ENCODE measurements around the gene TMEM82. TPM values are rescaled to one million over a fixed set of nuclear protein-coding genes. Genes with fewer than 3 reads are reported as not detected.
A peak's percentile ranks its signal among the peaks of the same experiment; 100 is the strongest.

TMEM82 gene
- polyA plus RNA-seq, 2 donors: not detected

DNA sequence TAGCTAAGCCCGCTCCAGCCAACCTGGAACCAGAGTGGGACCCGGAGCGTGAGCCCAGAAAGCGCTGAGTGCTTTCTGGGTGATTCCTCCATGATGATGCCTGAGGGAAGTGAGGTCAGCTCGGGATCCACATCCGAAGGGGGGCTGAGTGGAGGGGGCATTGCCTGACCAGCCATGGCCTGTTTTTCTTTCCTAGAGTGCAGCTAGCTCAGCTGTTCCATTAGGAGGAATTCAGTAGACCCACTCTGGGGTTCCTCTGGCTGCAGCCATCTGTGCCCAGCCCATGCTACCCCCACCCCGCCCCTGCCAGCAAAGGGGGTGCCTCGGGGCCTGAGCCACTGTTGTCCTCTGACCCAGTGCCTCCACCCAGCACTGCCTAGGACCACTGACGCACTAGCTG, 15.8 kb upstream of the TMEM82 start:
- Histone ChIP-seq H3K9me3 (ENCODE audit: control insufficient read depth in 2 of 2, insufficient read depth in 1 of 2, low read depth in 1 of 2, low read length in 1 of 2) (no peaks in the 10 kb centered on the region), H3K4me3 (ENCODE audit: low read depth in 1 of 2, low read length in 2 of 2) (no peak overlapping the region), H3K4me1 (ENCODE audit: control insufficient read depth in 2 of 2, insufficient read depth in 2 of 2, low read length in 1 of 2) (no peaks in the 10 kb centered on the region), H3K27ac (ENCODE audit: low read depth in 2 of 2, low read length in 1 of 2) (no peak overlapping the region), H3K27me3 (ENCODE audit: control insufficient read depth in 1 of 2, insufficient read depth in 2 of 2, low read length in 2 of 2) (no peaks in the 10 kb centered on the region), H3K36me3 (ENCODE audit: control insufficient read depth in 2 of 2, insufficient read depth in 2 of 2, low read length in 1 of 2) (peaks cover 22 to 66% of the 10 kb centered on the region in 2 donors)
- 90 to 93% methylated on average over 9 of the region's 9 CpGs for WGBS, 2 donors

DNA sequence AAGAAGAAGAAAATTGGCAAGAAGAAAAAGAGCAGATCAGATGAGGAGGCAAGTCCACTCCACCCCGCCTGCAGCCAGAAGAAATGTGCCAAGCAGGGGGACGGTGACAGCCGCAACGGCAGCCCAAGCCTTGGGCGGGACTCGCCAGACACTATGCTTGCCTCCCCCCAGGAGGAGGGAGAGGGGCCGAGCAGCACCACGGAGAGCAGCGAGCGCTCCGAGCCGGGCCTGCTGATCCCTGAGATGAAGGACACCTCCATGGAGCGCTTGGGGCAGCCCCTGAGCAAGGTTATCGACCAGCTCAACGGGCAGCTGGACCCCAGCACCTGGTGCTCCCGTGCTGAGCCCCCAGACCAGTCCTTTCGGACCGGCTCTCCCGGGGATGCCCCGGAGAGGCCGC, 15.3 kb upstream of the TMEM82 start:
- 89% methylated on average over 20 to 21 of the region's 21 CpGs for WGBS, 2 donors
- peaks cover 26 to 70% of the 10 kb centered on the region in 2 donors for H3K36me3 ChIP-seq (ENCODE audit: control insufficient read depth in 2 of 2, insufficient read depth in 2 of 2, low read length in 1 of 2)
- no peak overlapping the region for H3K27ac ChIP-seq (ENCODE audit: low read depth in 2 of 2, low read length in 1 of 2)
- no peaks in the 10 kb centered on the region for H3K4me1 ChIP-seq (ENCODE audit: control insufficient read depth in 2 of 2, insufficient read depth in 2 of 2, low read length in 1 of 2)
- no peak overlapping the region for H3K4me3 ChIP-seq (ENCODE audit: low read depth in 1 of 2, low read length in 2 of 2)
- no peaks in the 10 kb centered on the region for H3K27me3 ChIP-seq (ENCODE audit: control insufficient read depth in 1 of 2, insufficient read depth in 2 of 2, low read length in 2 of 2)
- no peaks in the 10 kb centered on the region for H3K9me3 ChIP-seq (ENCODE audit: control insufficient read depth in 2 of 2, insufficient read depth in 1 of 2, low read depth in 1 of 2, low read length in 1 of 2)

DNA sequence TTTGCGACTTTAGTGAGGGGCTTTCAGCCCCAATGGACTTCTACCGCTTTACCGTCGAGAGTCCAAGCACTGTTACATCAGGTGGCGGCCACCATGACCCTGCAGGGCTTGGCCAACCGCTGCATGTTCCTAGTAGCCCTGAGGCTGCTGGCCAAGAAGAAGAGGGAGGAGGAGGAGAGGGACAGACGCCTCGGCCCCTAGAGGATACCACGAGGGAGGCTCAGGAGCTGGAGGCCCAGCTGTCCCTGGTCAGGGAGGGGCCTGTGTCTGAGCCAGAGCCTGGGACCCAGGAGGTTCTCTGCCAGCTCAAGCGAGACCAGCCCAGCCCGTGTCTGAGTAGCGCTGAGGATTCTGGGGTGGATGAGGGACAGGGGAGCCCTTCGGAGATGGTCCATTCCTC, 14.9 kb upstream of the TMEM82 start:
- Histone ChIP-seq H3K4me1 (ENCODE audit: control insufficient read depth in 2 of 2, insufficient read depth in 2 of 2, low read length in 1 of 2) (no peaks in the 10 kb centered on the region), H3K27ac (ENCODE audit: low read depth in 2 of 2, low read length in 1 of 2) (no peak overlapping the region), H3K36me3 (ENCODE audit: control insufficient read depth in 2 of 2, insufficient read depth in 2 of 2, low read length in 1 of 2) (peaks cover 28 to 74% of the 10 kb centered on the region in 2 donors), H3K9me3 (ENCODE audit: control insufficient read depth in 2 of 2, insufficient read depth in 1 of 2, low read depth in 1 of 2, low read length in 1 of 2) (no peaks in the 10 kb centered on the region), H3K4me3 (ENCODE audit: low read depth in 1 of 2, low read length in 2 of 2) (no peak overlapping the region), H3K27me3 (ENCODE audit: control insufficient read depth in 1 of 2, insufficient read depth in 2 of 2, low read length in 2 of 2) (no peaks in the 10 kb centered on the region)
- 86 to 88% methylated on average over 13 of the region's 13 CpGs for WGBS, 2 donors

DNA sequence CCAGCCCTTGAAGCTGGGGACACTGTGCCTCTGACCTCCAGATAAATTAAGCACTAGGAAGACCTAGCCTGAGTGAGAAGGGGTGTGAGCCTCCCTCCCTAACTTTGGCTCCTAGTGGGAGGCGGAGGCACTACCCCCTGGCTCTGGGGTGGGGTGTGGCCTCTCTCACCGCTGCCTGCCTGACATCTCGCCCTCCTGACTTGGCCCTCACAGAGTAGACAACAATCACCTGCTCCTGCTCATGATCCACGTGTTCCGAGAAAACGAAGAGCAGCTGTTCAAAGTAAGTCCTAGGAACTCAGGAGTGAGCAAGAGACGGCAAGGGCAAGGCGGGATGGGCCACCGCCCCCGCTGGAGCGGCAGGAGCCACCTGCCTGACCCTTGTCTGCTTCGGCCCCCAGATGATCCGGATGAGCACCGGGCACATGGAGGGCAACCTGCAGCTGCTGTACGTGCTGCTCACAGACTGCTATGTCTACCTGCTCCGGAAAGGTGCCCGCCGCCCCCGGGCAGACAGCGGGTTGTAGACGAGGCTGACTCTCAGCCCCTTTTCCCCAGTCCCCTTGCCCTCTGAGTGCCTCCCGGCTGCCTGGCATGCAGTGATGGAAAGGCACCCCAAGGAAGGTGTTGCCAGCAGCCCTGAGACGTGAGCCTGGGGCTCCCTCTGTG, 14.3 kb upstream of the TMEM82 start:
- no peak overlapping the region for H3K27ac ChIP-seq (ENCODE audit: low read depth in 2 of 2, low read length in 1 of 2)
- no peaks in the 10 kb centered on the region for H3K9me3 ChIP-seq (ENCODE audit: control insufficient read depth in 2 of 2, insufficient read depth in 1 of 2, low read depth in 1 of 2, low read length in 1 of 2)
- peaks cover 28 to 79% of the 10 kb centered on the region in 2 donors for H3K36me3 ChIP-seq (ENCODE audit: control insufficient read depth in 2 of 2, insufficient read depth in 2 of 2, low read length in 1 of 2)
- 91% methylated on average over 23 of the region's 23 CpGs for WGBS, 2 donors
- peaks cover 0 to 3% of the 10 kb centered on the region in 2 donors for H3K4me1 ChIP-seq (ENCODE audit: control insufficient read depth in 2 of 2, insufficient read depth in 2 of 2, low read length in 1 of 2)
- H3K4me3 ChIP-seq (ENCODE audit: low read depth in 1 of 2, low read length in 2 of 2): no peak overlapping the region
- H3K27me3 ChIP-seq (ENCODE audit: control insufficient read depth in 1 of 2, insufficient read depth in 2 of 2, low read length in 2 of 2): no peaks in the 10 kb centered on the region

DNA sequence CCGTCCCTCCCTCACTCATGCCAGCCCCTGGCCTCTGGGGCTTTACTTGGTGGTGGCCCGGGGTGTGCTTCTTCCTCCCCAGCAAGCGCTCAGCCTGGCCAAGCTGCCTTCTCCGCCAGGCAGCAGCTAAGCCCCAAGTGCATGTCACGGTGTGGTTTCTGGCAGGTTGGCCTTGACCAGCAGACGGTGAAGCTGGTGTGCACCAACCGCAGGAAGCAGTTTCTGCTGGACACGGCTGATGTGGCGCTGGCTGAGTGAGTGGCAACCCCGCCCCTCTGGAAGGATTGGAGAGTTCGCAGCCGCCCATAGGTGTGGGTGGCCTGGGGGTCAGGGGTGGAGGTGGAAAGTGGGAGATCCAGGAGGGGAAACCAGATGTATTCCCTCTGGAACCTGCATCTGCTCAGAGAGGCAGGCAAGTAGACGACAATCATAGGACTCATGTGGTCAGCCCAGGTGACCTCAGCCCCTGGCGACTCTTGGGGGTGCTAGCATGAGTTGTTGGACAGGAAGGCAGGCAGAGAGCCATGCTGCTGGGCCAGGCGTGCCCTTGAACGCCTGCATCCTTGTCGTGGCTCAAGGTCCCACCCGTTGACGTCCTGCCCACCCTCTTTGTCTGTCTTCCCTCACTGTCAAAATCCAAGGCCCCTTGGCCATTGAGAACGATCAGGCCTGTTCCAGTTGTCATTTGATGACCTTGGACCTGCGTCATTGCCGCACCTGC, 13.2 kb upstream of the TMEM82 start:
- no peaks in the 10 kb centered on the region for H3K9me3 ChIP-seq (ENCODE audit: control insufficient read depth in 2 of 2, insufficient read depth in 1 of 2, low read depth in 1 of 2, low read length in 1 of 2)
- WGBS, 2 donors: 78 to 91% methylated on average over 22 of the region's 22 CpGs
- peaks cover 38 to 87% of the 10 kb centered on the region in 2 donors for H3K36me3 ChIP-seq (ENCODE audit: control insufficient read depth in 2 of 2, insufficient read depth in 2 of 2, low read length in 1 of 2)
- H3K27me3 ChIP-seq (ENCODE audit: control insufficient read depth in 1 of 2, insufficient read depth in 2 of 2, low read length in 2 of 2): no peaks in the 10 kb centered on the region
- no peak overlapping the region for H3K27ac ChIP-seq (ENCODE audit: low read depth in 2 of 2, low read length in 1 of 2)
- no peak overlapping the region for H3K4me3 ChIP-seq (ENCODE audit: low read depth in 1 of 2, low read length in 2 of 2)
- peaks cover 0 to 3% of the 10 kb centered on the region in 2 donors for H3K4me1 ChIP-seq (ENCODE audit: control insufficient read depth in 2 of 2, insufficient read depth in 2 of 2, low read length in 1 of 2)

DNA sequence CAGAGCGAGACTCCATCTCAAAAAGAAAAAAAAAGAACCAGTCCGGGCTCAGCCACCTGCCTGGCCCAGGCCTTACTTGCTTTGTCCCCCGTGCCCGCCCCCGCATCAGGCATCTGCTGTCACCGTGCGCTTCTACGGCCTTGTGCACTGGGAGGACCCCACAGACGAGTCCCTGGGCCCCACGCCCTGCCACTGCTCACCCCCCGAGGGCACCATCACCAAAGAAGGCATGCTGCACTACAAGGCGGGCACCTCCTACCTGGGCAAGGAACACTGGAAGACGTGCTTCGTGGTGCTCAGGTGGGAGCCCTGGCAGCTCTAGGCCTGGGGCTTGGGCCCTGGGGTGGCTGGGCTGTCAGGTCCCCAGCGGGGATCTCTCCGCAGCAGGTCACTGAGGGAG, 11.9 kb upstream of the TMEM82 start:
- Histone ChIP-seq H3K4me3 (ENCODE audit: low read depth in 1 of 2, low read length in 2 of 2) (no peak overlapping the region), H3K4me1 (ENCODE audit: control insufficient read depth in 2 of 2, insufficient read depth in 2 of 2, low read length in 1 of 2) (peaks cover 2 to 10% of the 10 kb centered on the region in 2 donors), H3K9me3 (ENCODE audit: control insufficient read depth in 2 of 2, insufficient read depth in 1 of 2, low read depth in 1 of 2, low read length in 1 of 2) (no peaks in the 10 kb centered on the region), H3K27me3 (ENCODE audit: control insufficient read depth in 1 of 2, insufficient read depth in 2 of 2, low read length in 2 of 2) (no peaks in the 10 kb centered on the region), H3K36me3 (ENCODE audit: control insufficient read depth in 2 of 2, insufficient read depth in 2 of 2, low read length in 1 of 2) (peaks cover 40 to 85% of the 10 kb centered on the region in 2 donors), H3K27ac (ENCODE audit: low read depth in 2 of 2, low read length in 1 of 2) (no peak overlapping the region)
- WGBS, 2 donors: 91 to 95% methylated on average over 16 of the region's 16 CpGs

DNA sequence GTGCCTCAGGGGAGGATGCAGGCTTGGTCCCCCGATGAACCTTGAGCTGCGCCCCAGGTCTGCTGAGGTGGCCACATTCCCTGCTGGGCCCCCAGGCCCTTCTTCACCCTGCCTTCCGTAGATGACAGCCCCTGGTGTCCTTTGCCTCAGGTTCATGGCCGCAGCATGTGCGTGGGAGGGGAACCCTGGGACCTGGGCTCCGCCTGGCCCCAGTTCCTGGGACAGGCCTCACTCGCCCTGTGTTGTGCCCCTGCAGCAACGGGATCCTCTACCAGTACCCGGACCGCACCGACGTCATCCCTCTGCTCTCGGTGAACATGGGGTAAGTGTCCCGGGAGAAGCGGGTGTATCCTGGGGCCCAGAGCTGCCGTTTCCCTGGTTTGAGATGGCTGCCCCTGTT, 11.4 kb upstream of the TMEM82 start:
- H3K36me3 ChIP-seq (ENCODE audit: control insufficient read depth in 2 of 2, insufficient read depth in 2 of 2, low read length in 1 of 2): peaks cover 39 to 81% of the 10 kb centered on the region in 2 donors

DNA sequence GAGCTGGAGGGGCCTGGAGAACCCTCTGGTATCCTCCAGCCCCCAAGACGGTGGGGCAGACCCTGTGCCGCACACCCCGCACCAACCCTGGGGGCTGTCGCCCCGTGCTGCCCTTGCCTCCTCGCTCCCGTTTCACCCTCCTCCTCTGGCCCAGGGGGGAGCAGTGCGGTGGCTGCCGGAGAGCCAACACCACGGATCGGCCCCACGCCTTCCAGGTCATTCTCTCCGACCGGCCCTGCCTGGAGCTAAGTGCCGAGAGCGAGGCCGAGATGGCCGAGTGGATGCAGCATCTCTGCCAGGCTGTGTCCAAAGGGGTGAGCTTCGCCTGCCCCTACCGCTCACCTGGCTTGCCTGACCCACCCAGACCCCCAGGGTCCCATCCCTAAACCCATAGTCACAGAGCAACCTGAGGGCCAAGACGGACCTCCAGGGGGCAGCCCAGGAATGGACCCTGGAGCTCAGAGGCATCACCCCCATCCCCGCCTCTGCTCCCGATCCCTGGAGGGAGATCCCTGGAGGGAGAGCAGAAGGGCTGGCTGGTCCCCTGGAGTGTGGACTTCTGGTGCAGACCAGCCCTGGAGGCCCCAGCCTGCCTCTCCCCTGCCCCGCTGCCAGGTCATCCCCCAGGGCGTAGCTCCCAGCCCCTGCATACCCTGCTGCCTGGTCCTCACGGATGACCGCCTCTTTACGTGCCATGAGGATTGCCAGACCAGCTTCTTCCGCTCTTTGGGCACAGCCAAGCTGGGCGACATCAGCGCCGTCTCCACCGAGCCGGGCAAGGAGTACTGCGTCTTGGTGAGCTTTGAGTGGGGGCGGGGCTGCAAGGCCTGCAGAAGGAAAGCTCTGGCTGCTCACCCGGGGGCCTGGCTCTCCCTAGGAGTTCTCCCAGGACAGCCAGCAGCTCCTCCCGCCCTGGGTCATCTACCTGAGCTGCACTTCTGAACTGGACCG, 10.3 kb upstream of the TMEM82 start:
- no peak overlapping the region for H3K27ac ChIP-seq (ENCODE audit: low read depth in 2 of 2, low read length in 1 of 2)
- 91 to 93% methylated on average over 39 of the region's 39 CpGs for WGBS, 2 donors
- H3K36me3 ChIP-seq (ENCODE audit: control insufficient read depth in 2 of 2, insufficient read depth in 2 of 2, low read length in 1 of 2): peaks cover 34 to 71% of the 10 kb centered on the region in 2 donors
- no peak overlapping the region for H3K4me3 ChIP-seq (ENCODE audit: low read depth in 1 of 2, low read length in 2 of 2)
- H3K4me1 ChIP-seq (ENCODE audit: control insufficient read depth in 2 of 2, insufficient read depth in 2 of 2, low read length in 1 of 2): peaks cover 4 to 22% of the 10 kb centered on the region in 2 donors
- no peaks in the 10 kb centered on the region for H3K9me3 ChIP-seq (ENCODE audit: control insufficient read depth in 2 of 2, insufficient read depth in 1 of 2, low read depth in 1 of 2, low read length in 1 of 2)
- H3K27me3 ChIP-seq (ENCODE audit: control insufficient read depth in 1 of 2, insufficient read depth in 2 of 2, low read length in 2 of 2): no peaks in the 10 kb centered on the region

More for the DNA sequence above, 11.4 kb upstream of the TMEM82 start:
- H3K9me3 ChIP-seq (ENCODE audit: control insufficient read depth in 2 of 2, insufficient read depth in 1 of 2, low read depth in 1 of 2, low read length in 1 of 2): no peaks in the 10 kb centered on the region
- no peak overlapping the region for H3K4me3 ChIP-seq (ENCODE audit: low read depth in 1 of 2, low read length in 2 of 2)
- H3K4me1 ChIP-seq (ENCODE audit: control insufficient read depth in 2 of 2, insufficient read depth in 2 of 2, low read length in 1 of 2): peaks cover 4 to 12% of the 10 kb centered on the region in 2 donors
- no peaks in the 10 kb centered on the region for H3K27me3 ChIP-seq (ENCODE audit: control insufficient read depth in 1 of 2, insufficient read depth in 2 of 2, low read length in 2 of 2)
- 92 to 94% methylated on average over 16 of the region's 16 CpGs for WGBS, 2 donors
- no peak overlapping the region for H3K27ac ChIP-seq (ENCODE audit: low read depth in 2 of 2, low read length in 1 of 2)

DNA sequence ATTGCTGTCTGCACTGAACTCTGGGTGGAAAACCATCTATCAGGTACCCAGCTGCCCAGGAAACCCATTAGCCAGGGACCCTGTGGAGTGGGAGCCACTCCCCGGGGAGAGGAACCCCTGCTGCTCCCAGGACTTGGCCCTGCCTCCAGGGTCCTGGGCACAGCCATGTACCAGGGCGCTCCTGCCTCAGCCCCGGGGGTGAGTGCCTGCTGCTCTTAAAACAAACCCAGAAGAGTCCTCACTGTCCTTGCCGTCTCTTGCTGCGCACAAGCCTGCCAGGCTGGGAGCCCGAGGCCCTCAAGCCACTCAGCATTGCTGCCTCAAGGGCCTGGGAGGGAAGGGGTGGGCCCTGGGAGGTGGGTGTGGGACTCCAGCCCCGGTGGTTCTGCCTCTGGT, 9.6 kb upstream of the TMEM82 start:
- Histone ChIP-seq H3K27ac (ENCODE audit: low read depth in 2 of 2, low read length in 1 of 2) (peak overlapping the region in 1 of 2 donors; percentile 13), H3K4me3 (ENCODE audit: low read depth in 1 of 2, low read length in 2 of 2) (no peak overlapping the region), H3K27me3 (ENCODE audit: control insufficient read depth in 1 of 2, insufficient read depth in 2 of 2, low read length in 2 of 2) (no peaks in the 10 kb centered on the region), H3K36me3 (ENCODE audit: control insufficient read depth in 2 of 2, insufficient read depth in 2 of 2, low read length in 1 of 2) (peaks cover 29 to 64% of the 10 kb centered on the region in 2 donors), H3K9me3 (ENCODE audit: control insufficient read depth in 2 of 2, insufficient read depth in 1 of 2, low read depth in 1 of 2, low read length in 1 of 2) (no peaks in the 10 kb centered on the region), H3K4me1 (ENCODE audit: control insufficient read depth in 2 of 2, insufficient read depth in 2 of 2, low read length in 1 of 2) (peaks cover 7 to 24% of the 10 kb centered on the region in 2 donors)
- WGBS, 2 donors: 53 to 62% methylated on average over 7 of the region's 7 CpGs

All from esophagus (tissue), 2 donors.